HG03039 (cell line): ENCODE data around the gene ZP3.
"Not testable (repeated sequence)": the region's sequence is repeated elsewhere in the genome, so short reads cannot be mapped to it uniquely, and the experiment has no call there.

ENCODE experiments used
- ATAC-seq: cut with Tn5 transposase; IDR thresholded peaks from one replicate; pipeline ENCODE4 v1.9.1; 2021; ENCODE audit warnings: mild to moderate bottlenecking, moderate library complexity; ENCODE audit not compliant: unreplicated experiment

Gene ZP3

DNA sequence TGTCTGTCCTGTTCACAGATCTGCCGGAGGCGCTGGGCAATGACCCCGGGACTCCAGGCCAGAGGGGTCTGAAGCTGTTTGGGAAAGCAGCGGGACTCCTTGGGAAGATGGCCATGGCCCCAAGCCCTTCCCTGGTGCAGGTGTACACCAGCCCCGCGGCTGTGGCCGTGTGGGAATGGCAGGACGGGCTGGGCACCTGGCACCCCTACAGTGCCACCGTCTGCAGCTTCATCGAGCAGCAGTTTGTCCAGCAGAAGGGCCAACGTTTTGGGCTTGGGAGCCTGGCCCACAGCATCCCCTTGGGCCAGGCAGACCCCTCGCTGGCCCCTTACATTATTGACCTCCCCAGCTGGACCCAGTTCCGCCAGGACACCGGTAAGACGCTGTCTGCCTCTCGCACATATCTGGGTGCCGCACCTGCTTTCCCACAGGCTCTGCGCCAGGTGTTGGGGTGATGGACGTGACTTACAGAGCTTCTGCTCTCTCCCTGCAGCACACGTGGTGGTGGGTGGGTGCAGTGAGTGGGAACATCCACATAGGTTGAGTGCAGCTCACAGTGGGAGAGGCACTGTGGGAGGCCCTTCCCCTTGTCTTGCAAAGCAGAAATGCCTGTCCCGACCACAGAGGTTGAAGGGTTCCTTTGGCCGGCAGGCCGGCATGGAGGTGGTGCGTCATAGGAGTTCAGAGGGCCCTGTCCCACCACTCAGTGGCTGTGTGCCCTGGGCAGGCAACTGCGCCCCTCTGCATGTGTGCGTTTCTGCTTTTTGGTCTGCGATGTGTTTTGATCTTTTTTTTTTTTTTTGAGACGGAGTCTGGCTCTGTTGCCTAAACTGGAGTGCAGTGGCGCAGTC lies 55.9 kb downstream of the ZP3 start:
- ATAC-seq, result not testable (repeated sequence)

DNA sequence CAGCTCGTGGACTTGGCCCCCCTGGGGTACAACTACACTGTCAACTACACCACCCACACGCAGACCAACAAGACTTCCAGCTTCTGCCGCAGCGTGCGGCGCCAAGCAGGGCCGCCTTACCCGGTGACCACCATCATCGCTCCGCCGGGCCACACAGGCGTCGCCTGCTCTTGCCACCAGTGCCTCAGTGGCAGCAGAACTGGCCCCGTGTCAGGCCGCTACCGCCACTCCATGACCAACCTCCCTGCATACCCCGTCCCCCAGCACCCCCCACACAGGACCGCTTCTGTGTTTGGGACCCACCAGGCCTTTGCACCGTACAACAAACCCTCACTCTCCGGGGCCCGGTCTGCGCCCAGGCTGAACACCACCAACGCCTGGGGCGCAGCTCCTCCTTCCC lies 57.9 kb downstream of the ZP3 start:
- ATAC-seq, result not testable (repeated sequence)

GRCh38 chr7:76483081-76483480 lies 58.3 kb downstream of the ZP3 start:
- ATAC-seq, result not testable (repeated sequence)

GRCh38 chr7:76484456-76484855 lies 59.7 kb downstream of the ZP3 start:
- not testable (repeated sequence) for ATAC-seq

- ATAC-seq, result not testable (repeated sequence)
Measured at GRCh38 chr7:76485822-76486610, 61.3 kb downstream of the ZP3 start.

- ATAC-seq, result peak; percentile 96
Measured at GRCh38 chr7:76486618-76487017, 61.9 kb downstream of the ZP3 start.

DNA sequence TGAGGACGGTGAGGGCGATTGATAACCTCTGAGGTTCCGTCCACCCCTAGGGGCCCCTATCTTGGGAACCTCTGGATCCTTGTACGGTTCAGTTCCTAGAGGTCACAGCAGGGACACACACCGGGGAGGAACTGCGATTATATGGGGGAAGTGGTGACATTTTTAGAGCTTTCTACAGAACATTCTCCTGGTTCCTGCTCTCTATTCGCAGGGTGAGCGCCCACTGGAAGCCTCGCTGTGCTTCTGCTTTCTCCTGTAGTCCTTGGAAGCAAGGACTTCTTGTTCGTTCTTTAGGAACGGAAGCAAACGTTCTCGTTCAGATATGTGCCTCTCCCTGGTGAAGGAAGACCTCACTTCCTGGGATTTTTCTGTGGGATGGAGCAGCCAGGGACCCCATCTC lies 63.2 kb downstream of the ZP3 start:
- not testable (repeated sequence) for ATAC-seq
